Vagina (tissue), 2 donors: ENCODE measurements around the gene NRXN3.

Source experiments
- CTCF ChIP-seq, 3 experiments: fragments of 450-650 bp in 2 of 3; fragments of 200-600 bp in 1 of 3; sonication (generic) in 1 of 3; IDR thresholded peaks; one replicate each; pipeline ENCODE4 v1.5.1; 2017 to 2019; ENCODE audit warnings: antibody characterized with exemption in 3 of 3, mild to moderate bottlenecking in 2 of 3, moderate library complexity in 2 of 3
- POLR2A ChIP-seq, 2 donors: fragments of 450-650 bp; IDR thresholded peaks; one replicate each; pipeline ENCODE4 v1.6.1; 2017; ENCODE audit warnings: antibody characterized with exemption in 2 of 2, mild to moderate bottlenecking in 2 of 2, moderate library complexity in 2 of 2
- POLR2AphosphoS5 ChIP-seq, 2 donors: sonication (generic); formaldehyde crosslinking; IDR thresholded peaks; one replicate each; pipeline ENCODE4 v1.9.0; 2017; ENCODE audit warnings: antibody characterized with exemption in 2 of 2, mild to moderate bottlenecking in 2 of 2, low read depth in 1 of 2; ENCODE audit not compliant: insufficient read depth in 1 of 2

- TF ChIP-seq CTCF (IDR thresholded peaks at IDR 0.05): no peak
- TF ChIP-seq POLR2AphosphoS5 (IDR thresholded peaks at IDR 0.05; ENCODE audit: insufficient read depth in 1 of 2, low read depth in 1 of 2): no peak
- TF ChIP-seq POLR2A (IDR thresholded peaks at IDR 0.05): no peak
Observed at GRCh38 chr14:78917462-78917861, 747.3 kb downstream of the NRXN3 start.
